PC-3 (cell line): ENCODE results near the gene CIB4. TPM values are rescaled to one million over a fixed set of nuclear protein-coding genes. Genes with fewer than 3 reads are reported as not detected.

Experiments
- ATAC-seq: fragments of 200-7000 bp; cut with Tn5 transposase; 2 replicates; pipeline ENCODE4 v1.9.1; 2020; ENCODE audit warnings: mild to moderate bottlenecking, moderate library complexity
- BruUV-seq: library from RNA; stranded (reverse); fragments of 400-500 nt; replicated peaks from 2 replicates; lab custom pipeline; 2021; lab: Mats Ljungman, UMichigan
- CTCF ChIA-PET: fragments of 300-600 bp; sonication (Branson Sonifier 250); formaldehyde crosslinking; loops from one replicate; lab custom pipeline; 2022; ENCODE audit warnings: antibody characterized with exemption; lab: Charles Lee
- POLR2A ChIA-PET: fragments of 300-600 bp; sonication (Branson Sonifier 250); formaldehyde crosslinking; loops from one replicate; lab custom pipeline; 2022; ENCODE audit warnings: antibody characterized with exemption; ENCODE audit not compliant: unreplicated experiment; lab: Charles Lee
- DNase-seq: peaks from one replicate; pipeline ENCODE4 v3.0.0-alpha.2; 2015
- H2AFZ ChIP-seq: fragments of 300-600 bp; sonication (generic); 2 replicates; pipeline ENCODE4 v1.6.0; 2016; ENCODE audit warnings: antibody characterized with exemption, low read length
- H3F3A ChIP-seq: fragments of 300-600 bp; sonication (generic); one replicate; pipeline ENCODE4 v1.6.0; 2017; ENCODE audit warnings: antibody characterized with exemption, low read length, control low read depth, mild to moderate bottlenecking; ENCODE audit not compliant: unreplicated experiment
- H3K27ac ChIP-seq: fragments of 300-600 bp; sonication (generic); 2 replicates; pipeline ENCODE4 v1.5.1; 2016; ENCODE audit warnings: mild to moderate bottlenecking, low read length
- H3K27me3 ChIP-seq: fragments of 300-600 bp; sonication (generic); 2 replicates; pipeline ENCODE4 v1.6.1; 2016; ENCODE audit warnings: low read length, mixed read lengths
- H3K36me3 ChIP-seq: fragments of 300-600 bp; sonication (generic); 2 replicates; pipeline ENCODE4 v1.6.1; 2016; ENCODE audit warnings: low read depth, mixed run types, low read length, mixed read lengths
- H3K4me1 ChIP-seq: fragments of 300-600 bp; sonication (generic); 2 replicates; pipeline ENCODE4 v1.5.1; 2016; ENCODE audit warnings: low read length; ENCODE audit not compliant: insufficient read depth
- H3K4me2 ChIP-seq: fragments of 300-600 bp; sonication (generic); 2 replicates; pipeline ENCODE4 v1.6.0; 2016; ENCODE audit warnings: low read length
- H3K4me3 ChIP-seq: fragments of 300-600 bp; sonication (generic); 2 replicates; pipeline ENCODE4 v1.5.1; 2016; ENCODE audit warnings: mild to moderate bottlenecking, low read length, mixed read lengths
- H3K79me2 ChIP-seq: fragments of 300-600 bp; sonication (generic); 2 replicates; pipeline ENCODE4 v1.6.1; 2017; ENCODE audit warnings: low read length, mixed read lengths
- H3K9ac ChIP-seq: fragments of 300-600 bp; sonication (generic); 2 replicates; pipeline ENCODE4 v1.6.0; 2016; ENCODE audit warnings: mild to moderate bottlenecking, low read length
- H3K9me2 ChIP-seq: fragments of 300-600 bp; sonication (generic); replicated peaks from 2 replicates; pipeline ENCODE4 v1.6.1; 2016; ENCODE audit warnings: mixed run types, low read length, mixed read lengths
- H3K9me3 ChIP-seq: fragments of 300-600 bp; sonication (generic); 2 replicates; pipeline ENCODE4 v1.6.1; 2016; ENCODE audit warnings: low read length, mixed read lengths
- H4K20me1 ChIP-seq: fragments of 300-600 bp; sonication (generic); 2 replicates; pipeline ENCODE4 v1.6.1; 2016; ENCODE audit warnings: low read length, mixed read lengths
- EZH2 ChIP-seq: fragments of 300-600 bp; sonication (generic); IDR thresholded peaks from one replicate; pipeline ENCODE4 v1.6.1; 2017; ENCODE audit warnings: antibody characterized with exemption, mild to moderate bottlenecking, low read length; ENCODE audit not compliant: unreplicated experiment
- EZH2phosphoT487 ChIP-seq: fragments of 300-600 bp; sonication (generic); IDR thresholded peaks from 2 replicates; pipeline ENCODE4 v1.6.1; 2018; ENCODE audit warnings: mild to moderate bottlenecking, antibody characterized with exemption, low read length, borderline replicate concordance
- intact Hi-C: fragments of 100-400 bp; cut with micrococcal nuclease; formaldehyde crosslinking; loops from 2 replicates; pipeline ENCODE4 v1.9.0; 2023
- total RNA-seq: library from RNA; depleted of rRNA; stranded (reverse); fragments of >200 nt; gene quantifications from 2 replicates; pipeline ENCODE4 v1.2.3, GENCODE V29; 2014
- TF ChIP-seq, protein P1 (sequence below): fragments of 300-600 bp; sonication (generic); conservative IDR thresholded peaks from 2 replicates; pipeline ENCODE4 v1.5.1; 2017; ENCODE audit warnings: antibody characterized with exemption, low read depth, mild to moderate bottlenecking, low read length

Gene CIB4
- total RNA-seq, 1 experiment from 2014 or later: not detected

- no peaks in the 10 kb centered on the region for H3F3A ChIP-seq
- H3K36me3 ChIP-seq: no peaks in the 10 kb centered on the region
- H3K4me2 ChIP-seq: no peak overlapping the region
- no peak overlapping the region for H3K9ac ChIP-seq
- no peak for DNase-seq
- CTCF ChIA-PET: no interaction called here
- no TSS peak for BruUV-seq
- H3K4me3 ChIP-seq: no peak overlapping the region
- no peaks in the 10 kb centered on the region for H3K79me2 ChIP-seq
- no peaks in the 10 kb centered on the region for H3K9me3 ChIP-seq
- no peaks in the 10 kb centered on the region for H4K20me1 ChIP-seq
- intact Hi-C loops: no loop called here
- no peak for ATAC-seq
- POLR2A ChIA-PET: no interaction called here
- H3K9me2 ChIP-seq: no peaks in the 10 kb centered on the region
- no peak for TF ChIP-seq EZH2phosphoT487
- TF ChIP-seq EZH2: no peak
- TF ChIP-seq, protein P1, sequence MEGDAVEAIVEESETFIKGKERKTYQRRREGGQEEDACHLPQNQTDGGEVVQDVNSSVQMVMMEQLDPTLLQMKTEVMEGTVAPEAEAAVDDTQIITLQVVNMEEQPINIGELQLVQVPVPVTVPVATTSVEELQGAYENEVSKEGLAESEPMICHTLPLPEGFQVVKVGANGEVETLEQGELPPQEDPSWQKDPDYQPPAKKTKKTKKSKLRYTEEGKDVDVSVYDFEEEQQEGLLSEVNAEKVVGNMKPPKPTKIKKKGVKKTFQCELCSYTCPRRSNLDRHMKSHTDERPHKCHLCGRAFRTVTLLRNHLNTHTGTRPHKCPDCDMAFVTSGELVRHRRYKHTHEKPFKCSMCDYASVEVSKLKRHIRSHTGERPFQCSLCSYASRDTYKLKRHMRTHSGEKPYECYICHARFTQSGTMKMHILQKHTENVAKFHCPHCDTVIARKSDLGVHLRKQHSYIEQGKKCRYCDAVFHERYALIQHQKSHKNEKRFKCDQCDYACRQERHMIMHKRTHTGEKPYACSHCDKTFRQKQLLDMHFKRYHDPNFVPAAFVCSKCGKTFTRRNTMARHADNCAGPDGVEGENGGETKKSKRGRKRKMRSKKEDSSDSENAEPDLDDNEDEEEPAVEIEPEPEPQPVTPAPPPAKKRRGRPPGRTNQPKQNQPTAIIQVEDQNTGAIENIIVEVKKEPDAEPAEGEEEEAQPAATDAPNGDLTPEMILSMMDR: no peak
- H3K4me1 ChIP-seq: peaks cover 4% of the 10 kb centered on the region; the same call in 1 of the 2 replicates
- peaks cover 37% of the 10 kb centered on the region for H3K27me3 ChIP-seq
- H2AFZ ChIP-seq: no peak overlapping the region
- no peak overlapping the region for H3K27ac ChIP-seq
Observed at GRCh38 chr2:26598336-26598995, 42.7 kb downstream of the CIB4 start.

DNA sequence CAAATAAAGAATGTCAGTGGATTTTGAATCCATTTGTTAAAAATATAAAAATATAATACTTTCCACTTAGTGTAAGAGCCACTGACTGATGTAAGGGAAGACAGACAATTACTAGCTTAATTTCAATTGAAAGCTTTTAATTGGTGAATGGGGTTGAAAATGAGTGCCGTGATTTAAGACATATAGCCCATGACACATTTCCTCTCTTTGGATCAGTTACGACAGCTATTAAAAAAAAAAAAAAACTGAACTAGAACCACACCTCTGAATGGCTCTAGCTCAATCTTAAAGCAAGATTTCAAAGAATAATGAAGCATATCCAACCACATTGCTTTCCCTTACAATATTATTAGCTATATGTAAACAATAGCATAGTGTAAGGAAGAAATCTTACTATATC, 44.0 kb downstream of the CIB4 start:
- H3K27me3 ChIP-seq: peaks cover 47% of the 10 kb centered on the region
- no peaks in the 10 kb centered on the region for H4K20me1 ChIP-seq
- DNase-seq: peak; percentile 22
- H3K79me2 ChIP-seq: no peaks in the 10 kb centered on the region
- ChIA-PET CTCF (interaction anchor here (0.6 kb wide), 1 partner anchor 111 kb away, joined by 4 read pairs; no protein-coding TSS in a partner anchor), POLR2A (interaction anchor here (0.6 kb wide), 1 partner anchor 74 kb away, joined by 4 read pairs; no protein-coding TSS in a partner anchor)
- H3K9ac ChIP-seq: no peak overlapping the region
- H3K4me1 ChIP-seq: peaks cover 4% of the 10 kb centered on the region; the same call in 1 of the 2 replicates
- no peaks in the 10 kb centered on the region for H3K36me3 ChIP-seq
- no peaks in the 10 kb centered on the region for H3K9me3 ChIP-seq
- H3K4me3 ChIP-seq: no peak overlapping the region
- H2AFZ ChIP-seq: no peak overlapping the region
- no peak for ATAC-seq
- TF ChIP-seq, protein P1: no peak
- TF ChIP-seq EZH2 (no peak), EZH2phosphoT487 (no peak)
- BruUV-seq: no TSS peak
- H3F3A ChIP-seq: no peaks in the 10 kb centered on the region
- intact Hi-C loops: no loop called here
- no peak overlapping the region for H3K27ac ChIP-seq
- 0 out of 2 replicates have a peak overlapping the region, but pooled peaks have one; percentile 10 for H3K4me2 ChIP-seq
- no peaks in the 10 kb centered on the region for H3K9me2 ChIP-seq

GRCh38 chr2:26595146-26595545, 46.0 kb downstream of the CIB4 start:
- BruUV-seq: no TSS peak
- H3K9ac ChIP-seq: no peak overlapping the region
- no peaks in the 10 kb centered on the region for H3K79me2 ChIP-seq
- H3K4me1 ChIP-seq: peaks cover 4% of the 10 kb centered on the region; the same call in 1 of the 2 replicates
- no peak overlapping the region for H2AFZ ChIP-seq
- TF ChIP-seq, protein P1: no peak
- no peak for TF ChIP-seq EZH2
- no peak for TF ChIP-seq EZH2phosphoT487
- H3K36me3 ChIP-seq: no peaks in the 10 kb centered on the region
- H3K9me3 ChIP-seq: no peaks in the 10 kb centered on the region
- H3K4me2 ChIP-seq: no peak overlapping the region
- CTCF ChIA-PET: no interaction called here
- ATAC-seq (no peak), DNase-seq (no peak)
- no peak overlapping the region for H3K4me3 ChIP-seq
- H3F3A ChIP-seq: no peaks in the 10 kb centered on the region
- no peaks in the 10 kb centered on the region for H3K9me2 ChIP-seq
- no peaks in the 10 kb centered on the region for H4K20me1 ChIP-seq
- intact Hi-C loops: no loop called here
- peaks cover 62% of the 10 kb centered on the region for H3K27me3 ChIP-seq
- POLR2A ChIA-PET: no interaction called here
- H3K27ac ChIP-seq: no peak overlapping the region
